Neural cell (in vitro differentiated cells): ENCODE results near the gene COBL. TPM values are rescaled to one million over a fixed set of nuclear protein-coding genes. Genes with fewer than 3 reads are reported as not detected.

ENCODE experiments used
- H2AFZ ChIP-seq: fragments of 200-600, 300-800 bp; sonication (generic), shearing (Covaris generic); 2 replicates; pipeline ENCODE4 v1.6.0; 2014; ENCODE audit warnings: low read depth, mild to moderate bottlenecking, antibody characterized with exemption, low read length, moderate library complexity
- H3F3A ChIP-seq: fragments of 200-600 bp; shearing (Covaris generic); 2 replicates; pipeline ENCODE4 v1.6.1; 2016; ENCODE audit warnings: mild to moderate bottlenecking, moderate library complexity, mixed read lengths, antibody characterized with exemption, low read length; ENCODE audit not compliant: insufficient read depth, poor library complexity, severe bottlenecking
- H3K27ac ChIP-seq: fragments of 200-600, 300-800 bp; sonication (generic), shearing (Covaris generic); 2 replicates; pipeline ENCODE4 v1.5.1; 2014; ENCODE audit warnings: mild to moderate bottlenecking, low read length, moderate library complexity
- H3K27me3 ChIP-seq: fragments of 300-800, 200-600 bp; sonication (generic), shearing (Covaris generic); 2 replicates; pipeline ENCODE4 v1.6.0; 2014; ENCODE audit warnings: mild to moderate bottlenecking, low read depth, low read length, moderate library complexity; ENCODE audit not compliant: insufficient read depth
- H3K36me3 ChIP-seq: fragments of 300-800, 200-600 bp; sonication (generic), shearing (Covaris generic); 2 replicates; pipeline ENCODE4 v1.5.1; 2014; ENCODE audit warnings: mild to moderate bottlenecking, antibody characterized with exemption, low read length, moderate library complexity; ENCODE audit not compliant: insufficient read depth
- H3K4me2 ChIP-seq: fragments of 300-800, 200-600 bp; sonication (generic), shearing (Covaris generic); 2 replicates; pipeline ENCODE4 v1.6.0; 2014; ENCODE audit warnings: mild to moderate bottlenecking, low read length
- H3K4me3 ChIP-seq: fragments of 300-800, 200-600 bp; sonication (generic), shearing (Covaris generic); 2 replicates; pipeline ENCODE4 v1.5.1; 2014; ENCODE audit warnings: mild to moderate bottlenecking, low read length, moderate library complexity
- H3K79me2 ChIP-seq: fragments of 200-600 bp; shearing (Covaris generic); replicated peaks from 2 replicates; pipeline ENCODE4 v1.6.0; 2014; ENCODE audit warnings: mild to moderate bottlenecking, low read length, moderate library complexity; ENCODE audit not compliant: insufficient read depth
- H3K9ac ChIP-seq: fragments of 300-800, 200-600 bp; sonication (generic), shearing (Covaris generic); 2 replicates; pipeline ENCODE4 v1.6.1; 2016; ENCODE audit warnings: mild to moderate bottlenecking, low read length, mixed read lengths
- H3K9me2 ChIP-seq: fragments of 200-600 bp; shearing (Covaris generic); 2 replicates; pipeline ENCODE4 v1.6.1; 2016; ENCODE audit warnings: mild to moderate bottlenecking, low read length, mixed read lengths; ENCODE audit not compliant: insufficient read depth
- H3K9me3 ChIP-seq: fragments of 200-600, 300-800 bp; sonication (generic), shearing (Covaris generic); 2 replicates; pipeline ENCODE4 v1.6.1; 2016; ENCODE audit warnings: mild to moderate bottlenecking, mixed run types, low read length, moderate library complexity, mixed read lengths
- H4K20me1 ChIP-seq: fragments of 200-600 bp; shearing (Covaris generic); 2 replicates; pipeline ENCODE4 v1.6.1; 2016; ENCODE audit warnings: mild to moderate bottlenecking, mixed run types; ENCODE audit not compliant: insufficient read depth
- CTCF ChIP-seq: fragments of 450-650 bp; IDR thresholded peaks from 2 replicates; pipeline ENCODE4 v1.5.1; 2014; ENCODE audit warnings: antibody characterized with exemption, mild to moderate bottlenecking, moderate library complexity; ENCODE audit not compliant: poor library complexity, severe bottlenecking
- EP300 ChIP-seq: fragments of 450-650 bp; conservative IDR thresholded peaks from 2 replicates; pipeline ENCODE4 v1.6.1; 2014; ENCODE audit warnings: antibody characterized with exemption, mild to moderate bottlenecking, moderate library complexity; ENCODE audit not compliant: poor library complexity, severe bottlenecking
- EZH2 ChIP-seq: fragments of 200-600, 300-800 bp; shearing (Covaris generic), sonication (generic); IDR thresholded peaks from 2 replicates; pipeline ENCODE4 v1.6.1; 2014; ENCODE audit warnings: antibody characterized with exemption, low read length, borderline replicate concordance, mild to moderate bottlenecking; ENCODE audit not compliant: insufficient read depth, poor library complexity, severe bottlenecking
- MXI1 ChIP-seq: fragments of 450-650 bp; conservative IDR thresholded peaks from 2 replicates; pipeline ENCODE4 v1.6.1; 2014; ENCODE audit warnings: antibody characterized with exemption, mild to moderate bottlenecking; ENCODE audit not compliant: poor library complexity, severe bottlenecking
- POLR2AphosphoS5 ChIP-seq: IDR thresholded peaks from 2 replicates; pipeline ENCODE4 v1.6.1; 2012
- RAD21 ChIP-seq: fragments of 450-650 bp; conservative IDR thresholded peaks from 2 replicates; pipeline ENCODE4 v1.6.1; 2014; ENCODE audit warnings: antibody characterized with exemption, mild to moderate bottlenecking, moderate library complexity
- REST ChIP-seq: IDR thresholded peaks from 2 replicates; pipeline ENCODE4 v1.6.1; 2012; ENCODE audit warnings: borderline replicate concordance
- SMC3 ChIP-seq: fragments of 450-650 bp; conservative IDR thresholded peaks from 2 replicates; pipeline ENCODE4 v1.6.1; 2014; ENCODE audit warnings: antibody characterized with exemption, mild to moderate bottlenecking, moderate library complexity; ENCODE audit not compliant: poor library complexity
- TAF1 ChIP-seq: IDR thresholded peaks from 2 replicates; pipeline ENCODE4 v1.6.1; 2012; ENCODE audit warnings: low read depth
- polyA plus RNA-seq: library from polyadenylated mRNA; depleted of rRNA; stranded (reverse); fragments of >200 nt; gene quantifications from 2 replicates; pipeline ENCODE4 v1.2.3, GENCODE V29; 2014

COBL gene
- polyA plus RNA-seq, 1 donor from 2014 or later, result 0.12 TPM

- no peak overlapping the region for H3K4me3 ChIP-seq
- TF ChIP-seq SMC3, result peak; percentile 83
- no peak for TF ChIP-seq TAF1
- TF ChIP-seq REST, result no peak
- TF ChIP-seq RAD21, result peak; percentile 92
- no peak for TF ChIP-seq POLR2AphosphoS5
- TF ChIP-seq MXI1, result no peak
- no peak for TF ChIP-seq EP300
- TF ChIP-seq EZH2, result no peak
- peak; percentile 88 for TF ChIP-seq CTCF
- H3K79me2 ChIP-seq, result no peaks in the 10 kb centered on the region
- H3F3A ChIP-seq, result no peaks in the 10 kb centered on the region
- H4K20me1 ChIP-seq, result no peaks in the 10 kb centered on the region
- no peaks in the 10 kb centered on the region for H3K9me2 ChIP-seq
- H3K9me3 ChIP-seq, result no peaks in the 10 kb centered on the region
- H3K9ac ChIP-seq, result no peak overlapping the region
- H2AFZ ChIP-seq, result no peak overlapping the region
- H3K27me3 ChIP-seq, result no peaks in the 10 kb centered on the region
- H3K27ac ChIP-seq, result no peak overlapping the region
- no peaks in the 10 kb centered on the region for H3K36me3 ChIP-seq
- no peak overlapping the region for H3K4me2 ChIP-seq
These were observed 175.1 kb downstream of the COBL start for GRCh38 chr7:51141451-51142003.

GRCh38 chr7:51140199-51141164 lies 176.1 kb downstream of the COBL start:
- Histone ChIP-seq H3K4me3 (no peak overlapping the region), H3K27me3 (no peaks in the 10 kb centered on the region), H3K79me2 (no peaks in the 10 kb centered on the region), H2AFZ (no peak overlapping the region), H3K27ac (no peak overlapping the region), H3K9ac (no peak overlapping the region), H3K9me2 (no peaks in the 10 kb centered on the region), H3K4me2 (no peak overlapping the region), H3K9me3 (no peaks in the 10 kb centered on the region), H3F3A (no peaks in the 10 kb centered on the region), H4K20me1 (no peaks in the 10 kb centered on the region), H3K36me3 (no peaks in the 10 kb centered on the region)
- TF ChIP-seq EP300 (no peak), TAF1 (no peak), CTCF (no peak), POLR2AphosphoS5 (no peak), MXI1 (no peak), RAD21 (no peak), SMC3 (no peak), REST (no peak), EZH2 (no peak)
